Endothelial cell of umbilical vein (primary cell): ENCODE data around the gene PERP. TPM values are rescaled to one million over a fixed set of nuclear protein-coding genes. Genes with fewer than 3 reads are reported as not detected.

Experiments
- BruUV-seq: library from RNA; stranded (reverse); fragments of 400-500 nt; replicated peaks from 2 replicates; lab custom pipeline; 2021; lab: Mats Ljungman, UMichigan
- CTCF ChIA-PET: fragments of 300-600, 350-600 bp; sonication (Branson Sonifier 250); formaldehyde crosslinking; loops from one replicate; lab custom pipeline; 2021; ENCODE audit warnings: antibody characterized with exemption, inconsistent platforms; lab: Charles Lee
- POLR2A ChIA-PET: fragments of 300-600, 350-600 bp; sonication (Branson Sonifier 250); formaldehyde crosslinking; loops from one replicate; lab custom pipeline; 2021; ENCODE audit warnings: antibody characterized with exemption, inconsistent platforms; lab: Charles Lee
- DNase-seq: peaks from one replicate; pipeline ENCODE4 v3.0.0-alpha.2; 2011; ENCODE audit warnings: low read depth, low spot score
- FAIRE-seq: peaks from 2 replicates; lab custom pipeline; 2011; peaks lifted over from hg19 to GRCh38; lab: Jason Lieb, UNC
- H2AFZ ChIP-seq: 2 replicates; pipeline ENCODE4 v1.6.0; 2012; ENCODE audit warnings: low read depth, low read length, control low read depth, inconsistent platforms
- H3K27ac ChIP-seq: 2 replicates; pipeline ENCODE4 v1.5.1; 2011; ENCODE audit warnings: low read depth, mild to moderate bottlenecking, control low read depth, low read length, moderate library complexity; ENCODE audit not compliant: insufficient read depth
- H3K27me3 ChIP-seq, 2 experiments: 2 replicates each; pipeline versions ENCODE4 v1.6.0 to v1.6.1; 2011; ENCODE audit warnings: low read length in 2 of 2, mixed read lengths in 1 of 2; ENCODE audit not compliant: control insufficient read depth in 2 of 2, insufficient read depth in 2 of 2
- H3K36me3 ChIP-seq, 2 experiments: 2 replicates in 1 of 2; 3 replicates in 1 of 2; pipeline ENCODE4 v1.5.1; 2011; ENCODE audit warnings: low read length in 2 of 2, mild to moderate bottlenecking in 1 of 2, moderate library complexity in 1 of 2; ENCODE audit not compliant: control insufficient read depth in 2 of 2, insufficient read depth in 2 of 2; ENCODE audit errors: extremely low read depth in 1 of 2
- H3K4me1 ChIP-seq: 3 replicates; pipeline ENCODE4 v1.5.1; 2011; ENCODE audit warnings: mild to moderate bottlenecking, low read length; ENCODE audit not compliant: control insufficient read depth, insufficient read depth; ENCODE audit errors: extremely low read depth
- H3K4me2 ChIP-seq: 2 replicates; pipeline ENCODE4 v1.6.1; 2011; ENCODE audit warnings: low read length, control low read depth, mixed read lengths; ENCODE audit not compliant: insufficient read depth
- H3K4me3 ChIP-seq, 3 experiments: fragments of 200-600 bp in 1 of 3; sonication (generic), shearing (Covaris generic) in 1 of 3; replicated peaks in 1 of 3; 2 replicates each; pipeline ENCODE4 v1.5.1; 2011 to 2016; ENCODE audit warnings: control low read depth in 3 of 3, low read length in 3 of 3, mild to moderate bottlenecking in 2 of 3, inconsistent platforms in 1 of 3, low read depth in 1 of 3, moderate library complexity in 1 of 3; ENCODE audit not compliant: insufficient read depth in 1 of 3
- H3K79me2 ChIP-seq: 2 replicates; pipeline ENCODE4 v1.6.0; 2012; ENCODE audit warnings: low read length, inconsistent platforms; ENCODE audit not compliant: control insufficient read depth, insufficient read depth
- H3K9ac ChIP-seq: replicated peaks from 2 replicates; pipeline ENCODE3; 2011; ENCODE audit warnings: low read length, control low read depth; ENCODE audit not compliant: insufficient read depth; ENCODE audit errors: extremely low read depth
- H3K9me1 ChIP-seq: replicated peaks from 3 replicates; pipeline ENCODE4 v1.6.0; 2011; ENCODE audit warnings: mild to moderate bottlenecking, low read length; ENCODE audit not compliant: control insufficient read depth, insufficient read depth; ENCODE audit errors: extremely low read depth
- H3K9me3 ChIP-seq: replicated peaks from 2 replicates; pipeline ENCODE4 v1.5.1; 2012; ENCODE audit warnings: low read length, inconsistent platforms; ENCODE audit not compliant: control insufficient read depth, insufficient read depth
- H4K20me1 ChIP-seq: replicated peaks from 2 replicates; pipeline ENCODE3; 2011; ENCODE audit warnings: mild to moderate bottlenecking, low read length; ENCODE audit not compliant: control insufficient read depth, insufficient read depth; ENCODE audit errors: extremely low read depth
- CTCF ChIP-seq, 2 donors: IDR thresholded peaks; 1 replicate in 1 of 2; 2 replicates in 1 of 2; pipeline ENCODE4 v1.5.1; 2011; ENCODE audit warnings: low read length in 2 of 2, mild to moderate bottlenecking in 2 of 2, moderate library complexity in 2 of 2, control low read depth in 1 of 2, inconsistent platforms in 1 of 2, low read depth in 1 of 2; ENCODE audit not compliant: insufficient read depth in 1 of 2; ENCODE audit errors: extremely low read depth in 1 of 2
- EZH2 ChIP-seq: IDR thresholded peaks from 2 replicates; pipeline ENCODE4 v1.6.1; 2012; ENCODE audit warnings: borderline replicate concordance, low read depth, mild to moderate bottlenecking, moderate library complexity, low read length, inconsistent platforms; ENCODE audit not compliant: severe bottlenecking
- FOS ChIP-seq: IDR thresholded peaks from 2 replicates; pipeline ENCODE4 v1.6.1; 2011; ENCODE audit warnings: mild to moderate bottlenecking, low read length, moderate library complexity, borderline replicate concordance; ENCODE audit not compliant: insufficient read depth
- GATA2 ChIP-seq: IDR thresholded peaks from 2 replicates; pipeline ENCODE4 v1.7.0; 2011; ENCODE audit warnings: low read depth, mild to moderate bottlenecking, moderate library complexity, mixed read lengths, low read length; ENCODE audit not compliant: insufficient read length, insufficient read depth
- JUN ChIP-seq: IDR thresholded peaks from 2 replicates; pipeline ENCODE4 v1.6.1; 2011; ENCODE audit warnings: borderline replicate concordance, low read depth; ENCODE audit not compliant: insufficient read length, insufficient read depth
- MYC ChIP-seq: IDR thresholded peaks from one replicate; pipeline ENCODE4 v1.6.1; 2011; ENCODE audit warnings: mild to moderate bottlenecking, low read depth, low read length
- POLR2A ChIP-seq: IDR thresholded peaks from 2 replicates; pipeline ENCODE4 v1.6.1; 2012; ENCODE audit warnings: low read depth, mild to moderate bottlenecking, control low read depth, low read length
- POLR2AphosphoS5 ChIP-seq: IDR thresholded peaks from 2 replicates; pipeline ENCODE4 v1.6.1; 2012; ENCODE audit warnings: low read depth, mild to moderate bottlenecking, control low read depth, low read length, moderate library complexity; ENCODE audit not compliant: insufficient read depth
- dilution Hi-C: fragments of 300-500 bp; cut with MboI; formaldehyde crosslinking; loops from one replicate; pipeline ENCODE4 v1.15.0; 2019; ENCODE audit warnings: low sequenced_read_pairs; ENCODE audit not compliant: extremely low pct_ligation_motif_present
- intact Hi-C: fragments of 100-400 bp; cut with micrococcal nuclease; formaldehyde crosslinking; loops from one replicate; pipeline ENCODE4 v1.10.0; 2022
- polyA plus RNA-seq, 4 experiments: library from polyadenylated mRNA; depleted of rRNA in 3 of 4; stranded (reverse) in 3 of 4; unstranded in 1 of 4; fragments of >200 nt; gene quantifications; 2 replicates each; pipeline versions ENCODE4 v1.2.1 to v1.2.3, GENCODE V29; 2011 to 2012; ENCODE audit warnings: missing spikeins in 1 of 4
- total RNA-seq: library from RNA; stranded (reverse); gene quantifications from 2 replicates; pipeline ENCODE4 v1.2.3, GENCODE V29; 2021
- TF ChIP-seq, protein P1 (sequence below): IDR thresholded peaks from 2 replicates; pipeline ENCODE4 v1.6.1; 2011; ENCODE audit not compliant: insufficient read depth, insufficient read length

PERP gene
- total and polyA plus RNA-seq, 2 donors (not counting 3 experiments of a cell fraction or from before 2014, with no cell fraction given), result 15.7 to 27.4 TPM

- dilution Hi-C loops, result no loop called here
- H3K79me2 ChIP-seq, result no peaks in the 10 kb centered on the region
- no TSS peak for BruUV-seq
- H3K27me3 ChIP-seq, result peaks cover 0 to 4% of the 10 kb centered on the region in 2 experiments
- no peaks in the 10 kb centered on the region for H4K20me1 ChIP-seq
- no peak overlapping the region for H3K27ac ChIP-seq
- H3K4me3 ChIP-seq, result no peak overlapping the region
- CTCF ChIA-PET, result no interaction called here
- no peaks in the 10 kb centered on the region for H3K36me3 ChIP-seq
- H3K9me1 ChIP-seq, result no peaks in the 10 kb centered on the region
- H3K9ac ChIP-seq, result no peak overlapping the region
- intact Hi-C loops, result no loop called here
- FAIRE-seq, result no peak
- no peaks in the 10 kb centered on the region for H3K9me3 ChIP-seq
- no peak overlapping the region for H2AFZ ChIP-seq
- POLR2A ChIA-PET, result no interaction called here
- no peak for DNase-seq
- no peak for TF ChIP-seq GATA2
- no peak for TF ChIP-seq EZH2
- TF ChIP-seq POLR2A, result no peak
- TF ChIP-seq MYC, result no peak
- no peak for TF ChIP-seq POLR2AphosphoS5
- TF ChIP-seq JUN, result no peak
- TF ChIP-seq, protein P1, sequence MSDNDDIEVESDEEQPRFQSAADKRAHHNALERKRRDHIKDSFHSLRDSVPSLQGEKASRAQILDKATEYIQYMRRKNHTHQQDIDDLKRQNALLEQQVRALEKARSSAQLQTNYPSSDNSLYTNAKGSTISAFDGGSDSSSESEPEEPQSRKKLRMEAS, result no peak
- TF ChIP-seq CTCF (IDR thresholded peaks at IDR 0.05; ENCODE audit: extremely low read depth in 1 of 2, insufficient read depth in 1 of 2, low read depth in 1 of 2, low read length in 2 of 2), result no peak
- TF ChIP-seq FOS, result no peak
- H3K4me2 ChIP-seq, result no peak overlapping the region
- H3K4me1 ChIP-seq, result no peaks in the 10 kb centered on the region
These were observed 35.6 kb upstream of the PERP start for GRCh38 chr6:138142806-138143205.
